Stimulated activated CD8-positive, alpha-beta memory T cell treated with anti-CD3 and anti-CD28 coated beads, Interleukin-4, amount 100 ng/mL, for 1 hour (primary cell): ENCODE data around the gene CASKIN1.
"Not testable (repeated sequence)": the region's sequence is repeated elsewhere in the genome, so short reads cannot be mapped to it uniquely, and the experiment has no call there.

ENCODE experiments used
- DNase-seq, 2 donors: peaks; one replicate each; pipeline ENCODE4 v3.0.0-alpha.2; 2020; ENCODE audit warnings: low read depth in 2 of 2, low spot score in 1 of 2

CASKIN1 gene

DNA sequence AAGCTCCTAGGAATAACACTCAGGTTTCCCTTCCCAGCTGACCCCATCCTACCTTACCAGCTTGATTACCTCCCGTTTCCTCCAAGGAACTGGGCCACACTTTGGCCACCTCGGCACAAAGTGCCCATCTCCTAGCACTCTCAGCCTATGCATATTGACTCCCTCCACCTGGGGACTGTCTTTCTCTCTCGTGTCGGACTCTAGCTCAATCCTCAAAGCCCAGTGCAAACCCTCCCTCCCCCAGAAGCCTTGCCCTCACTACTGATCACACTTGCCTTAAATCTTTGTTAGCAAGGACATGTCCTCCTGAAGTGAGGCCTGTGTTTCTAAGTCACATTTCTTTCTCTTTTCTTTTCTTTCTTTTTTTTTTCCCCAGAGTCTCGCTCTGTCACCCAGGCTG lies 50.6 kb downstream of the CASKIN1 start:
- DNase-seq, result no peak

DNA sequence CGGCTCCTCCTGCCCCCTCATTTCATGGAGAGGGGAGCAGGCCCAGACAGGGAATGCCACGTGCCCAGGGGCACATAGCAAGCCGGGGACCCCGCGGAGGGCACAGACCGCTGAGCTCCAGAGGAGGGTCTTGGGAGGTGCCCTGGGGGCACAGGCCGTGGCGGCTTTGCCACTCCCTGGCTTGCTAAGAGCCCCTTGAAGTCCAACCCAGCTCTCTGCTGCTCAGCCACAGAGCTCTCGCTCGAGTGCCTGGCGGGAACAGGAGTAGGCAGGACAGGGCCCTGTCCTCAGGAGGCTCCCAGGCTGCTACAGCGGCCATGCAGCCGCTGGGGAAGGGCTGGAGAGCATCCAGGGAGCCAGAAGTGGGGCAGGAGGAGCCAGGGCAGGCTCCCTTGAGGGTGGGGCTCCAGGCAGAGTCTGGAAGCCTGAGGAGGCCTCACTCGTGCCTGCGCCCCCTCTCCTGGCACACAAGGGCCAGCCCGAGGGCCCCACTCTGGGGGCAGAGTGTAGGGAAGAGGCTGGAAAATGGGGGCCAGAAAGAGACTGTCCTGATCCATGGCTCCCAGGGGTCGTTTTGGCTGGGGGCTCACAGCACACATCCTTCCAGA lies 52.4 kb downstream of the CASKIN1 start:
- no peak for DNase-seq

DNA sequence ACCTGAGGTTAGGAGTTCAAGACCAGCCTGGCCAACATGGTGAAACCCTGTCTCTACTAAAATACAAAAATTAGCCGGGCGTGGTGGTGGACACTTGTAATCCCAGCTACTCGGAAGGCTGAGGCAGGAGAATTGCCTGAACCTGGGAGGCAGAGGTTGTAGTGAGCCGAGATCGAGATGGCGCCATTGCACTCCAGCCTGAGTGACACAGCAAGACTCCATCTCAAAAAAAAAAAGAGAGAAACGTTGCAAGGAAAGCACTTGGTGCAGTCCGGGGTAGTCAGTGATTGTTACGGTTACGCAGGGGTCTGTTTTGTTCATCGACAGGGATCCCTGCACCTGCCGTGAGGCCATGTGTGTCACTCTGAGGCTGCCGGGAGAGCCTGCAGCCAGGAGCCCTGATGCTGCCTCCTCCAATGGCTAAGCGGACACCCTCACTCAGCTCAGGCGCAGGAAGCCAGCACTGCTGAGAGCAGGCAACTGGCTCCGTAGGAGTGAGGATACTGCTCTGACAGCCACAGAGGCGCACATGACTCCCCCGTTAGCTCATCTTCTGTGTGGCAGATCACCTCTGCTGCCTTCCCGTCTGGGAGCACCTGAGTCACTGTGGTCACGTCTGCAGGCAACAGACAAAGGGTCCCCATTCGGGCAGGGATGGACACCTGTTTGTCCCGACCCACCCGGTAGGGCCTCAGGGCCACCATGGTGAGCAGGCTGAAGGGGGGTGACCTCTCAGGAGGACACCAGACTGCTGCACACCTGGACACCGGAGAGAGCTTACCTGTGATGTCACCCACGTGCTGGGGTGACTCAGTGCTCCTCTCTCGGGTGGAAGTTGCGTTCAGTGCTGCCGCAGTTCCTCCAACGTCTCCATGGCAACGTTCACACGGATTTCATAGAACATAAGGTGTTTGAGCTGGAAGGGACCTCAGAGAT lies 53.2 kb downstream of the CASKIN1 start:
- DNase-seq, result no peak

DNA sequence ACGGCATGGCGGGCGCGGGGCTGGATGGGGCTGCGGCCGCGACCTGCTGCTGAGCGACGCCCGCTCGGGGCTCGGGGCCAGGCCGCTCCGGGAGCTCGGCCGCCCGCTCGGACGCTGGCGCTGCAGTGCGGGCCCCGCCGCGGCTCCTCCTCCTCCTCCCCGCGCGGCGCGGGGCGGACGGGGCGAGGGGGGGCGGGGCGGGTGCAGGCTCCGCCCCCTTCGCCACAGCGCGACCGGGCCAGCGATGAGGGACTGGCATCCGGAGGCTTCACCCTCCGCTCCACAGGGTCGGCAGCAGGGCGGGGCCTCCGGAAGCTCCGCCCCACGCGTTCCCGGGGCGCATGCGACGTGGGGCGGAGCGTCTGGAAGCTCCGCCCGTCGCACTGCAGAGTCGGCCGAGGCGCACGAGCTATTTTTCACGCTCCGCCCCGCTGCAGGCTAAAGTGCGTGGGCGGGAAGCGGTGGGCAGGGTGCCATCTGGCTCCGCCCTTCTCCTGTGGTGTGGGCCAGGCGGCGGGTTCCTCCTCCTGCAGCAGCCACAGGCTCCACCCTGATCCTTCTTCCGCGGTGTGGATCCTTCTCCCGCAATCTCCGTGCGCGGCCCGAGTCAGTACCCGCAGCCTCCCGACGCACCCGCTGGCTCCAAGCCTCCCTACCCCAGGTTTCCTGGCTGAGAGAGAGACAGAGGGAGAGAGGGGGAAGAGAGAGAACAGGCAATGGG lies 60.5 kb downstream of the CASKIN1 start, which contains the start of gene PKD1:
PKD1 (minus strand) TSS at position 129 of the 721 bp plus-strand sequence. CDS start 209 bp downstream, outside the sequence.
- peak; percentile 91 to 96 for DNase-seq

DNA sequence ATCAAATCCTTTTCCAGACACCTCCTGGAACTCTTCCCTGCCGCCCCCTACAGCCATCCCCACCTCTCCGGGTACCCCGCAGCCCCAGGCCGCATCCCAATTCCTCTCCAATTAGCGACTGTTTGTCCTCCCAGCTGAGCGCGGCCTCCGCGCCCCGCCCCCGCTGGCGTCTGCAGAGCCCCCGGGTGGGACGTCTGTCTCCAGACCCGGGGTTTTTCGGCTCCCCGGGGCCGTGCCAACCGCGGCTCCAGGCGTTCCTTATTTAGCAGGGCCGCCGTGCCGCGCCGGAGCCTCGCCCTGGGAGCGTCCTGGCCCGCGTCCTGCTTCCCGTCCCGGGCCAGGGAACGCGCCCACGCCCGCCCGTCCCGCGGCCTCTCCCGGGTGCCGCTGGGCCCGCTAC lies 61.3 kb downstream of the CASKIN1 start:
- DNase-seq, result not testable (repeated sequence)

DNA sequence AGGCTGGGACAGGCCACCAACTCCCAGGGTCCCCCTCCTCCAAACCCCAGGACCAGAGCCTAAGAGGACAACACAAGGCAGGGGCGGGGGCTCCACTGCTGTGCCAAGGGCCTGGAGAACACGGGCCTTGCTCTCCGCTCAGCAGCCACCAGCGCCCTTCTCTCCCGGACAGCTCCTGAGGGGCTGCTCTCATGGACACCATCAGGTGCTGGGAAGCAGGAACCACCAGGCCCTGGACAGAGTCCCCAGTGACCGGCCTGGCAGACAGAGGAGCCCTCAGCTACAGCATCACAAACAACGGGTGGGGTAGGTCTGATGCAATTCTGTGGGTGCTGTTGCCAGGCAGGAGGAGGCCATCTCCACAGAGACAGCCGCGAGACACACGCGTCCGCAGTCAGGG lies 62.6 kb downstream of the CASKIN1 start:
- DNase-seq, result not testable (repeated sequence)

DNA sequence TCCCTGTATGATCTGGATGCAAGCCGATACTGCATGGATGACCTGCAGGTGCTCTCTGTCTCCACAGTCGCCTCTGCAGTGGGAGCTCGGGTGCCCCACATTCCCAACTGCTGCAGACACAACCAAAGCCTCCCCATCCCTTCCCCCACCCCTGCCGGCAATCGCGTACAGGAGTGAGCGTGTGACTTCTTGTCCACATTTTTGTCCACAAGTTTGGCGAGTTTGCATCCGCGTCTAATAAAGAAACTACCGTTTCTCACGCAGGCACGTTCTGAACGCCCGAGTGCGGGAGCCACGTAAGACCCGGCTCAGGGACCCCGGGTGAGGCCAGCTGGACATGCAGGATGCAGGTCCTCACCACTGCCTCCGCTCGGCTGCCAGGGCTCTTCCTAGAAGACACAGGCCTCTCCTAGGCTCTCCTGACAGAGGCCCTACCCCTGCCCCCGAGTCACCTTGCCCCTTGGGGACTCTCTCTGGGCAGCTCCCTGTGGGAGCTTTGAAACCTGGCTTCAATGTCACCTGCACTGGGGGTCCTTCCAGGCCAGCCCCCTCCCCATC lies 66.4 kb downstream of the CASKIN1 start:
- not testable (repeated sequence) for DNase-seq

DNA sequence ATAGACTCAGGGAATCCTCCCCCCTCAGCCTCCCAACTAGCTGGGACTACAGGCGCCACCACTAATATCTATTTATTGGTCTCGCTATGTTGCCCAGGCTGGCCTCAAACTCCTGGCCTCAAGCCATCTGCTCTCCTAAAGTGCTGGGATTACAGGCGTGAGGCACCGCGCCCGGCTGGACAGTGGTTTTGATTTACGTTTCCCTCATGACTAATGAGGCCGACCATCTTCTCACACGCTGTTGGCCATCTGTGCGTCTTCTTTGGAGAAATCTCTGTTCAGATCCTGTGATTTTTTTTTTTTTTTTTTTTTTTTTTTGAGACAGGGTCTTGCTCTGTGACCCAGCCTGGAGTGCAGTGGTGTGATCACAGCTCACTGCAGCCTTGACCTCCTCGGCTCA lies 67.2 kb downstream of the CASKIN1 start:
- DNase-seq, result not testable (repeated sequence)

DNA sequence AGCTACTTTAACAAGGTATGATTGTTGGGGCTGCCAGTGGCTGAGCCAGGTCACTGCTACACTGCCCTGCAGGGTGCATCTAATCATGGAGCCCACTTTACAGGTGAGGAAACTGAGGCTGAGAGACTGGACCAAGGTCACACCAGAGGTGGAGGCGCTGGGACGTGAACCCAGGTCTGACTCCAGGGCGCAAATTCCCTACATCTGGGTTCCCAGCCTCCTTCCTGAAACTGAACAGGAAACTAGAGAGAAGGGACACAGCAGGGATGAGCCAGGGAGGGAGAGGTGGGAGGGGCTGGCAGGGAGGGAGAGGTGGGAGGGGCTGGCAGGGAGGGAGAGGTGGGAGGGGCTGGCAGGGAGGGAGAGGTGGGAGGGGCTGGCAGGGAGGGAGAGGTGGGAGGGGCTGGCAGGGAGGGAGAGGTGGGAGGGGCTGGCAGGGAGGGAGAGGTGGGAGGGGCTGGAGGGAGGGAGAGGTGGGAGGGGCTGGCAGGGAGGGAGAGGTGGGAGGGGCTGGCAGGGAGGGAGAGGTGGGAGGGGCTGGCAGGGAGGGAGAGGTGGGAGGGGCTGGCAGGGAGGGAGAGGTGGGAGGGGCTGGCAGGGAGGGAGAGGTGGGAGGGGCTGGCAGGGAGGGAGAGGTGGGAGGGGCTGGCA lies 68.7 kb downstream of the CASKIN1 start:
- not testable (repeated sequence) for DNase-seq
